Colonic mucosa (tissue), 4 donors: ENCODE measurements around the gene SACS. TPM values are rescaled to one million over a fixed set of nuclear protein-coding genes. Genes with fewer than 3 reads are reported as not detected.

Source experiments
- DNase-seq: peaks from one replicate; pipeline ENCODE4 v3.0.0-alpha.2; 2020
- H3K27ac ChIP-seq: fragments of 200-600 bp; one replicate; pipeline ENCODE4 v1.8.0; 2021
- H3K27me3 ChIP-seq: fragments of 200-600 bp; one replicate; pipeline ENCODE4 v1.8.0; 2021
- H3K36me3 ChIP-seq: fragments of 200-600 bp; one replicate; pipeline ENCODE4 v1.8.0; 2021
- H3K4me1 ChIP-seq: fragments of 200-600 bp; one replicate; pipeline ENCODE4 v1.8.0; 2021; ENCODE audit warnings: mild to moderate bottlenecking
- H3K4me3 ChIP-seq: fragments of 200-600 bp; one replicate; pipeline ENCODE4 v1.8.0; 2021
- H3K9ac ChIP-seq, 2 donors: one replicate each; pipeline ENCODE4 v1.7.0; 2013; ENCODE audit warnings: control low read depth in 2 of 2, low read depth in 2 of 2, low read length in 2 of 2
- H3K9me3 ChIP-seq: fragments of 200-600 bp; one replicate; pipeline ENCODE4 v1.8.0; 2021
- intact Hi-C: fragments of 100-400 bp; cut with DNase I; formaldehyde crosslinking; loops from one replicate; pipeline ENCODE4 v1.14.1; 2022
- total RNA-seq, 2 donors: library from RNA; stranded (reverse); fragmentation: NEBNext Ultra II Directional in 1 of 2; extraction: Animal tissue kit (Norgen Biotek cat#: 25700) in 1 of 2; gene quantifications; one replicate each; pipeline ENCODE4 v1.2.1, GENCODE V29; 2021
- TF ChIP-seq, protein P1 (sequence below): fragments of 200-600 bp; IDR thresholded peaks from one replicate; pipeline ENCODE4 v1.8.0; 2022; ENCODE audit warnings: antibody characterized with exemption, mild to moderate bottlenecking
- donor health status: healthy.
- donor health status: DM: no; HTN: no; CAD: no.
- donor health status: DM: no; HTN: no; CAD: no.

The SACS gene
- total RNA-seq, 2 donors from 2014 or later: 4.9 to 5.4 TPM

DNA sequence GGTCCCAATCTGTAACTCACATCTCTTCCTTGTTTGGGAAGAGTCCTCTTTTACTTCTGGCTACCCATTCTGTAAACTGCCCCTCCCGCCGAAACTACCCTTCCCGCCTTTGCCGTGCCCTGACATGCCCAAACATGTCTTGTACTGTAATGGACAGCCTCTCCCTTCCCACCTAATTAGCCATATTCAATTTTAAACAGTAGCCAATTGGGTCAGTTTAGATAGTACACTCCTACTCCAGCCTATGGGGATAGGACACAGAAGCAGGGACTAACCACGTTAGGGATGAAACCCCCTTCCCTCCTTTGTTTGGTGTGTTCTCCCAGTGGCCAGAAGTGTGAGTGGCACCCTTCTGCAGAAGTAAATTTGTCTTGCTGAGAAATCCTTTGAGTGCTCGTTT lies 34.2 kb downstream of the SACS start:
- no peak for DNase-seq
- Histone ChIP-seq H3K27ac (no peak overlapping the region), H3K9me3 (no peaks in the 10 kb centered on the region), H3K36me3 (no peaks in the 10 kb centered on the region), H3K4me3 (no peak overlapping the region), H3K4me1 (no peaks in the 10 kb centered on the region), H3K9ac (no peak overlapping the region), H3K27me3 (no peaks in the 10 kb centered on the region)
- intact Hi-C loops: no loop called here
- TF ChIP-seq, protein P1, sequence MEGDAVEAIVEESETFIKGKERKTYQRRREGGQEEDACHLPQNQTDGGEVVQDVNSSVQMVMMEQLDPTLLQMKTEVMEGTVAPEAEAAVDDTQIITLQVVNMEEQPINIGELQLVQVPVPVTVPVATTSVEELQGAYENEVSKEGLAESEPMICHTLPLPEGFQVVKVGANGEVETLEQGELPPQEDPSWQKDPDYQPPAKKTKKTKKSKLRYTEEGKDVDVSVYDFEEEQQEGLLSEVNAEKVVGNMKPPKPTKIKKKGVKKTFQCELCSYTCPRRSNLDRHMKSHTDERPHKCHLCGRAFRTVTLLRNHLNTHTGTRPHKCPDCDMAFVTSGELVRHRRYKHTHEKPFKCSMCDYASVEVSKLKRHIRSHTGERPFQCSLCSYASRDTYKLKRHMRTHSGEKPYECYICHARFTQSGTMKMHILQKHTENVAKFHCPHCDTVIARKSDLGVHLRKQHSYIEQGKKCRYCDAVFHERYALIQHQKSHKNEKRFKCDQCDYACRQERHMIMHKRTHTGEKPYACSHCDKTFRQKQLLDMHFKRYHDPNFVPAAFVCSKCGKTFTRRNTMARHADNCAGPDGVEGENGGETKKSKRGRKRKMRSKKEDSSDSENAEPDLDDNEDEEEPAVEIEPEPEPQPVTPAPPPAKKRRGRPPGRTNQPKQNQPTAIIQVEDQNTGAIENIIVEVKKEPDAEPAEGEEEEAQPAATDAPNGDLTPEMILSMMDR: no peak

DNA sequence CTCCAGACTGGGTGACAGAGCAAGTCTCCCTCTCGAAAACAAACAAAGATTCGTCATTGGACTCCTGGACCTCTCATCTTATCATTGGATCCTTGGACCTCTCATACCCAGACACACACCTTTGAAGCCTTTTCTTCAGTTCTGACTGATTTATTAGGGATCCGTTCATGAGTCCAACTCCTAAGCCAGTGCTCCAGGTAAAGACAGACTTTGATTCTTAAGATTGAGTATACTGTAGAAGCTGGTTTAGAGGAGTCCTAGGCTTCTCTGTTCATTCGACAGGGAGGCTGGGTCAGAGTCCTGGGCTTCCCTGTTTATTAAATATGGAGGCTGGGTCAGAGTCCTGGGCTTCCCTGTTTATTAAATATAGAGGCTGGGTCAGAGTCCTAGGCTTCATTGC lies 38.7 kb downstream of the SACS start:
- Histone ChIP-seq H3K27ac (no peak overlapping the region), H3K36me3 (no peaks in the 10 kb centered on the region), H3K4me3 (no peak overlapping the region), H3K9ac (no peak overlapping the region), H3K9me3 (no peaks in the 10 kb centered on the region), H3K4me1 (no peaks in the 10 kb centered on the region), H3K27me3 (no peaks in the 10 kb centered on the region)
- no peak for DNase-seq
- TF ChIP-seq, protein P1: no peak
- intact Hi-C loops: no loop called here

GRCh38 chr13:23392925-23393645 lies 40.4 kb downstream of the SACS start:
- no peak for DNase-seq
- no peaks in the 10 kb centered on the region for H3K36me3 ChIP-seq
- no peak overlapping the region for H3K27ac ChIP-seq
- no peak overlapping the region for H3K4me3 ChIP-seq
- intact Hi-C loops: no loop called here
- no peaks in the 10 kb centered on the region for H3K9me3 ChIP-seq
- H3K9ac ChIP-seq: no peak overlapping the region
- H3K4me1 ChIP-seq: no peaks in the 10 kb centered on the region
- H3K27me3 ChIP-seq: no peaks in the 10 kb centered on the region
- TF ChIP-seq, protein P1: no peak

GRCh38 chr13:23392313-23392712 lies 41.2 kb downstream of the SACS start:
- DNase-seq: no peak
- H3K27me3 ChIP-seq: no peaks in the 10 kb centered on the region
- no peak overlapping the region for H3K9ac ChIP-seq
- intact Hi-C loops: no loop called here
- no peaks in the 10 kb centered on the region for H3K36me3 ChIP-seq
- no peak overlapping the region for H3K27ac ChIP-seq
- TF ChIP-seq, protein P1: no peak
- H3K4me1 ChIP-seq: no peaks in the 10 kb centered on the region
- no peaks in the 10 kb centered on the region for H3K9me3 ChIP-seq
- no peak overlapping the region for H3K4me3 ChIP-seq

- no peak for DNase-seq
- Histone ChIP-seq H3K27ac (no peak overlapping the region), H3K4me1 (no peaks in the 10 kb centered on the region), H3K9me3 (no peaks in the 10 kb centered on the region), H3K27me3 (no peaks in the 10 kb centered on the region), H3K4me3 (no peak overlapping the region), H3K9ac (no peak overlapping the region), H3K36me3 (no peaks in the 10 kb centered on the region)
- intact Hi-C loops: no loop called here
- TF ChIP-seq, protein P1: no peak
Measured at GRCh38 chr13:23391752-23392151, 41.8 kb downstream of the SACS start.
